GM21367 (cell line): Measurements from ENCODE around the gene ARHGEF7.

Experiments used
- ATAC-seq: cut with Tn5 transposase; IDR thresholded peaks from one replicate; pipeline ENCODE4 v1.9.1; 2021; ENCODE audit not compliant: unreplicated experiment

ARHGEF7 gene

GRCh38 chr13:111319998-111320911, 205.1 kb downstream of the ARHGEF7 start, which contains the start of gene TEX29:
Gene TEX29 (plus strand): TSS chr13:111320642. CDS start chr13:111320891, 249 bp downstream.
- no peak for ATAC-seq

- no peak for ATAC-seq
These were observed 207.1 kb downstream of the ARHGEF7 start for GRCh38 chr13:111322001-111322915.

- no peak for ATAC-seq
These were observed 207.8 kb downstream of the ARHGEF7 start for GRCh38 chr13:111322916-111323331.

GRCh38 chr13:111323549-111323948, 208.4 kb downstream of the ARHGEF7 start:
- ATAC-seq = no peak

GRCh38 chr13:111323950-111324651, 209.0 kb downstream of the ARHGEF7 start:
- no peak for ATAC-seq

- ATAC-seq = no peak
These were observed 209.6 kb downstream of the ARHGEF7 start for GRCh38 chr13:111324736-111325135.

GRCh38 chr13:111325146-111325890, 210.2 kb downstream of the ARHGEF7 start:
- ATAC-seq = no peak

GRCh38 chr13:111325941-111326620, 211.0 kb downstream of the ARHGEF7 start:
- no peak for ATAC-seq

- no peak for ATAC-seq
These were observed 211.5 kb downstream of the ARHGEF7 start for GRCh38 chr13:111326621-111326965.

GRCh38 chr13:111326981-111327642, 212.0 kb downstream of the ARHGEF7 start:
- no peak for ATAC-seq

GRCh38 chr13:111327730-111328573, 212.8 kb downstream of the ARHGEF7 start:
- no peak for ATAC-seq

GRCh38 chr13:111328574-111329410, 213.7 kb downstream of the ARHGEF7 start:
- ATAC-seq = no peak

GRCh38 chr13:111329641-111330040, 214.5 kb downstream of the ARHGEF7 start:
- no peak for ATAC-seq

GRCh38 chr13:111330066-111330610, 215.0 kb downstream of the ARHGEF7 start:
- no peak for ATAC-seq

GRCh38 chr13:111335298-111335697, 220.2 kb downstream of the ARHGEF7 start:
- ATAC-seq = no peak

GRCh38 chr13:111336666-111337065, 221.6 kb downstream of the ARHGEF7 start:
- ATAC-seq = no peak

GRCh38 chr13:111337206-111337605, 222.1 kb downstream of the ARHGEF7 start:
- no peak for ATAC-seq
